Ishikawa (cell line): ENCODE measurements around the gene RET.

Source experiments
- CEBPB ChIP-seq: IDR thresholded peaks from 2 replicates; pipeline ENCODE4 v1.6.1; 2012
- CREB1 ChIP-seq: IDR thresholded peaks from 2 replicates; pipeline ENCODE4 v1.6.1; 2012; ENCODE audit warnings: low read depth
- EGR1 ChIP-seq: IDR thresholded peaks from 2 replicates; pipeline ENCODE4 v1.6.1; 2012
- EP300 ChIP-seq: IDR thresholded peaks from 2 replicates; pipeline ENCODE4 v1.6.1; 2012; ENCODE audit warnings: borderline replicate concordance
- FOXM1 ChIP-seq: IDR thresholded peaks from 2 replicates; pipeline ENCODE4 v1.6.1; 2012; ENCODE audit warnings: low read depth, borderline replicate concordance
- NFIC ChIP-seq: IDR thresholded peaks from 2 replicates; pipeline ENCODE4 v1.6.1; 2012
- RAD21 ChIP-seq: IDR thresholded peaks from 2 replicates; pipeline ENCODE4 v1.6.1; 2012; ENCODE audit warnings: low read depth
- REST ChIP-seq: IDR thresholded peaks from 2 replicates; pipeline ENCODE4 v1.6.1; 2012; ENCODE audit warnings: low read depth, mild to moderate bottlenecking
- TAF1 ChIP-seq: IDR thresholded peaks from 2 replicates; pipeline ENCODE4 v1.6.1; 2012; ENCODE audit warnings: low read depth, mild to moderate bottlenecking
- TCF12 ChIP-seq: IDR thresholded peaks from 2 replicates; pipeline ENCODE4 v1.6.1; 2012; ENCODE audit warnings: low read depth
- TEAD4 ChIP-seq: IDR thresholded peaks from 2 replicates; pipeline ENCODE4 v1.6.1; 2012
- YY1 ChIP-seq: IDR thresholded peaks from 2 replicates; pipeline ENCODE4 v1.6.1; 2012; ENCODE audit warnings: low read depth
- ZBTB7A ChIP-seq: IDR thresholded peaks from 2 replicates; pipeline ENCODE4 v1.6.1; 2012; ENCODE audit warnings: low read depth
- TF ChIP-seq, protein P1 (sequence below): IDR thresholded peaks from 2 replicates; pipeline ENCODE4 v1.6.1; 2012
- TF ChIP-seq, protein P2 (sequence below): IDR thresholded peaks from 2 replicates; pipeline ENCODE4 v1.6.1; 2012

The RET gene

GRCh38 chr10:43044961-43045621 is 31.8 kb upstream of the RET start:
- TF ChIP-seq, protein P1, sequence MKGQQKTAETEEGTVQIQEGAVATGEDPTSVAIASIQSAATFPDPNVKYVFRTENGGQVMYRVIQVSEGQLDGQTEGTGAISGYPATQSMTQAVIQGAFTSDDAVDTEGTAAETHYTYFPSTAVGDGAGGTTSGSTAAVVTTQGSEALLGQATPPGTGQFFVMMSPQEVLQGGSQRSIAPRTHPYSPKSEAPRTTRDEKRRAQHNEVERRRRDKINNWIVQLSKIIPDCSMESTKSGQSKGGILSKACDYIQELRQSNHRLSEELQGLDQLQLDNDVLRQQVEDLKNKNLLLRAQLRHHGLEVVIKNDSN, result no peak
- TF ChIP-seq REST (peak; percentile 13; the same call in 1 of the 2 replicates), EGR1 (no peak)

- TF ChIP-seq EGR1 (no peak), EP300 (no peak), RAD21 (no peak), NFIC (no peak), TEAD4 (no peak), CEBPB (no peak), ZBTB7A (no peak), TCF12 (no peak), CREB1 (no peak), REST (no peak), YY1 (no peak), FOXM1 (no peak), TAF1 (no peak)
- TF ChIP-seq, protein P1, result no peak
- TF ChIP-seq, protein P2, sequence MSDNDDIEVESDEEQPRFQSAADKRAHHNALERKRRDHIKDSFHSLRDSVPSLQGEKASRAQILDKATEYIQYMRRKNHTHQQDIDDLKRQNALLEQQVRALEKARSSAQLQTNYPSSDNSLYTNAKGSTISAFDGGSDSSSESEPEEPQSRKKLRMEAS, result no peak
These were observed 31.1 kb upstream of the RET start for GRCh38 chr10:43045631-43046287.

GRCh38 chr10:43046288-43046991 is 30.4 kb upstream of the RET start:
- no peak for TF ChIP-seq CEBPB

GRCh38 chr10:43047288-43047970 is 29.4 kb upstream of the RET start:
- TF ChIP-seq EGR1 (no peak), TCF12 (no peak), CREB1 (no peak), ZBTB7A (no peak), EP300 (no peak), NFIC (no peak), FOXM1 (no peak), TAF1 (no peak), TEAD4 (no peak), CEBPB (no peak), YY1 (no peak), RAD21 (no peak), REST (no peak)
- TF ChIP-seq, protein P1, result no peak
- TF ChIP-seq, protein P2, result no peak
